ENCODE measurements around the gene ADRA2C. TPM values are rescaled to one million over a fixed set of nuclear protein-coding genes. Genes with fewer than 3 reads are reported as not detected.

Gene ADRA2C
- total and polyA plus RNA-seq, 2 experiments from 2014 or later = 6.3 to 7.7 TPM

GRCh38 chr4:3791910-3792542 lies 25.8 kb downstream of the ADRA2C start:
- H3K36me3 ChIP-seq (replicated peaks; ENCODE audit: insufficient read depth, low read depth) = no peaks in the 10 kb centered on the region
- no peaks in the 10 kb centered on the region for H3K79me2 ChIP-seq
- 24% methylated on average over 11 of the region's 13 CpGs for WGBS (ENCODE audit: low lambda C conversion rate, missing lambda C conversion rate)
- no peaks in the 10 kb centered on the region for H3K9me3 ChIP-seq (ENCODE audit: low read depth)
- no peak overlapping the region for H3K4me2 ChIP-seq
- no peak overlapping the region for H3K4me3 ChIP-seq
- H2AFZ ChIP-seq = no peak overlapping the region
- H3K27ac ChIP-seq = no peak overlapping the region
- peak; percentile 83 for DNase-seq (ENCODE audit: low spot score)
- H3K9me2 ChIP-seq (replicated peaks; ENCODE audit: insufficient read depth) = no peaks in the 10 kb centered on the region
- no peaks in the 10 kb centered on the region for H3K4me1 ChIP-seq (ENCODE audit: insufficient read depth)
- H4K20me1 ChIP-seq (ENCODE audit: insufficient read depth, poor library complexity, severe bottlenecking) = no peaks in the 10 kb centered on the region
- H3K27me3 ChIP-seq = no peaks in the 10 kb centered on the region
- TF ChIP-seq EZH2 (IDR thresholded peaks at IDR 0.05; ENCODE audit: borderline replicate concordance) (no peak), EZH2phosphoT487 (IDR thresholded peaks at IDR 0.05; ENCODE audit: low read depth, severe bottlenecking, unreplicated experiment) (no peak), CTCF (IDR thresholded peaks at IDR 0.05; ENCODE audit: poor library complexity) (no peak)

- H3K4me2 ChIP-seq = no peak overlapping the region
- no peaks in the 10 kb centered on the region for H3K9me3 ChIP-seq (ENCODE audit: low read depth)
- TF ChIP-seq CTCF (IDR thresholded peaks at IDR 0.05; ENCODE audit: poor library complexity) = no peak
- TF ChIP-seq EZH2phosphoT487 (IDR thresholded peaks at IDR 0.05; ENCODE audit: low read depth, severe bottlenecking, unreplicated experiment) = no peak
- no peak for TF ChIP-seq EZH2 (IDR thresholded peaks at IDR 0.05; ENCODE audit: borderline replicate concordance)
- H3K27ac ChIP-seq = no peak overlapping the region
- WGBS (ENCODE audit: low lambda C conversion rate, missing lambda C conversion rate) = 29% methylated on average over 3 of the region's 3 CpGs
- no peaks in the 10 kb centered on the region for H3K36me3 ChIP-seq (replicated peaks; ENCODE audit: insufficient read depth, low read depth)
- no peaks in the 10 kb centered on the region for H3K27me3 ChIP-seq
- H4K20me1 ChIP-seq (ENCODE audit: insufficient read depth, poor library complexity, severe bottlenecking) = no peaks in the 10 kb centered on the region
- no peaks in the 10 kb centered on the region for H3K79me2 ChIP-seq
- H3K4me3 ChIP-seq = no peak overlapping the region
- H2AFZ ChIP-seq = no peak overlapping the region
- no peak for DNase-seq (ENCODE audit: low spot score)
- H3K4me1 ChIP-seq (ENCODE audit: insufficient read depth) = no peaks in the 10 kb centered on the region
- H3K9me2 ChIP-seq (replicated peaks; ENCODE audit: insufficient read depth) = no peaks in the 10 kb centered on the region
These were observed 26.6 kb downstream of the ADRA2C start for GRCh38 chr4:3792813-3793212.

GRCh38 chr4:3793545-3793944 lies 27.4 kb downstream of the ADRA2C start:
- H3K4me1 ChIP-seq (ENCODE audit: insufficient read depth) = no peaks in the 10 kb centered on the region
- H3K4me3 ChIP-seq = no peak overlapping the region
- H3K27ac ChIP-seq = no peak overlapping the region
- no peaks in the 10 kb centered on the region for H3K9me3 ChIP-seq (ENCODE audit: low read depth)
- TF ChIP-seq EZH2 (IDR thresholded peaks at IDR 0.05; ENCODE audit: borderline replicate concordance) (no peak), EZH2phosphoT487 (IDR thresholded peaks at IDR 0.05; ENCODE audit: low read depth, severe bottlenecking, unreplicated experiment) (no peak), CTCF (IDR thresholded peaks at IDR 0.05; ENCODE audit: poor library complexity) (no peak)
- no peak for DNase-seq (ENCODE audit: low spot score)
- H3K79me2 ChIP-seq = no peaks in the 10 kb centered on the region
- WGBS (ENCODE audit: low lambda C conversion rate, missing lambda C conversion rate) = 75% methylated on average over 3 of the region's 3 CpGs
- no peaks in the 10 kb centered on the region for H4K20me1 ChIP-seq (ENCODE audit: insufficient read depth, poor library complexity, severe bottlenecking)
- H3K36me3 ChIP-seq (replicated peaks; ENCODE audit: insufficient read depth, low read depth) = no peaks in the 10 kb centered on the region
- H3K4me2 ChIP-seq = no peak overlapping the region
- no peak overlapping the region for H2AFZ ChIP-seq
- H3K9me2 ChIP-seq (replicated peaks; ENCODE audit: insufficient read depth) = no peaks in the 10 kb centered on the region
- no peaks in the 10 kb centered on the region for H3K27me3 ChIP-seq

Data from hepatocyte (in vitro differentiated cells).